Pancreas (tissue), 10 donors: Measurements from ENCODE around the gene CC2D1B. TPM values are rescaled to one million over a fixed set of nuclear protein-coding genes. Genes with fewer than 3 reads are reported as not detected.
"Not testable (repeated sequence)": the region's sequence is repeated elsewhere in the genome, so short reads cannot be mapped to it uniquely, and the experiment has no call there.

Experiments
- ATAC-seq, 4 donors: fragments of 200-7000 bp; cut with Tn5 transposase; one replicate each; pipeline versions ENCODE4 v1.8.0 to v1.9.1; 2020; ENCODE audit warnings: mild to moderate bottlenecking in 4 of 4, moderate library complexity in 4 of 4
- DNase-seq, 6 donors: peaks; one replicate each; pipeline ENCODE4 v3.0.0-alpha.2; 2020
- FAIRE-seq: peaks from 2 replicates; lab custom pipeline; 2012; peaks lifted over from hg19 to GRCh38; lab: Jason Lieb, UNC
- H3K27ac ChIP-seq, 4 donors: fragments of 200-600 bp; sonication (generic); 1 replicate in 3 of 4; 2 replicates in 1 of 4; pipeline versions ENCODE4 v1.5.0 to v1.8.0; 2020
- H3K27me3 ChIP-seq, 4 donors: fragments of 200-600 bp; one replicate each; pipeline ENCODE4 v1.8.0; 2021
- H3K36me3 ChIP-seq, 3 donors: fragments of 200-600 bp; sonication (generic) in 1 of 3; one replicate each; pipeline versions ENCODE4 v1.5.0 to v1.8.0; 2020 to 2021
- H3K4me1 ChIP-seq, 3 donors: fragments of 200-600 bp; one replicate each; pipeline ENCODE4 v1.8.0; 2021
- H3K4me3 ChIP-seq, 4 donors: fragments of 200-600 bp; sonication (generic) in 2 of 4; one replicate each; pipeline versions ENCODE4 v1.5.0 to v1.8.0; 2020 to 2021
- H3K9me3 ChIP-seq, 4 donors: fragments of 200-600 bp; one replicate each; pipeline ENCODE4 v1.8.0; 2021
- WGBS, 2 donors: extraction: QIAGEN DNeasy Blood & Tissue Kit; methylation state at CpG; one replicate each; pipeline ENCODE4 v1.1.7; 2013; 5-methylcytosine and 5-hydroxymethylcytosine counted together
- intact Hi-C, 3 donors: fragments of 100-400 bp; cut with DNase I; formaldehyde crosslinking; loops; one replicate each; pipeline versions ENCODE4 v1.11.1 to v1.14.2; 2022
- polyA plus RNA-seq, 2 donors: library from polyadenylated mRNA; stranded (reverse); fragments of 200-250 nt; gene quantifications; one replicate each; pipeline ENCODE4 v1.2.3, GENCODE V29; 2013
- total RNA-seq, 6 donors: library from RNA; stranded (reverse); fragmentation: NEBNext Ultra II Directional in 4 of 6; extraction: Animal tissue kit (Norgen Biotek cat#: 25700) in 4 of 6; gene quantifications; one replicate each; pipeline versions ENCODE4 v1.2.1 to v1.2.4, GENCODE V29; 2021 to 2023
- TF ChIP-seq, protein P1 (sequence below), 4 donors: fragments of 200-600 bp; sonication (generic) in 3 of 4; IDR thresholded peaks; one replicate each; pipeline versions ENCODE4 v1.5.0 to v1.8.0; 2021; ENCODE audit warnings: antibody characterized with exemption in 4 of 4
- donor health status: healthy with polysubstance abuse.
- donor health status: DM: no; HTN: no; CAD: no; lungs with moderate emphysema.
- donor health status: DM: no; HTN: no; CAD: no.
- donor health status: control.
- donor health status: control.
- donor health status: Bipolar disorder and iron deficiency.
- donor health status: DM: yes; HTN: yes; CAD: no.
- donor health status: DM: no; HTN: no; CAD: no.
- donor health status: DM: no; HTN: no; CAD: no.
- donor health status: DM: yes; HTN: yes; CAD: no.

Gene CC2D1B
- total and polyA plus RNA-seq, 8 donors: 13.3 to 22.3 (median 14.6) TPM

DNA sequence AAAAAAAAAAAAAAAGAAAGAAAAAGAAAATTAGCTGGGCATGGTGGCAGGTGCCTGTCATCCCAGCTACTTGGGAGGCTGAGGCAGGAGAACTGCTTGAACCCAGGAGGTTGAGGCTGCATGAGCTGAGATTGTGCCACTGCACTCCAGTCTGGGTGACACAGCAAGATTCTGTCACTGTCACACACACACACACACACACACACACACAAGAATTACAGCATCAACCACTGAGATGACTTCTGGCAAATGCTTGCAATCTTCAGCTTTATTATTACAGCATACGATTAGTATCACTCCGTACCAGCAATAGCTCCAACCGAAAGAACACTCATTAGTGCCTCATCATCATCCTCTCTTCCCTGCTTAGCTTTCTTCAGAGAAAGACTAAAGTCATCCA, 33.6 kb upstream of the CC2D1B start:
- FAIRE-seq (no peak), DNase-seq (no peak), ATAC-seq (no peak)
- Histone ChIP-seq H3K27me3 (no peaks in the 10 kb centered on the region), H3K4me1 (peaks cover 3 to 8% (median 5%) of the 10 kb centered on the region in 3 donors), H3K36me3 (no peaks in the 10 kb centered on the region), H3K27ac (no peak overlapping the region), H3K9me3 (no peaks in the 10 kb centered on the region), H3K4me3 (no peak overlapping the region)
- WGBS, 2 donors: 97 to 99% methylated on average over 3 of the region's 3 CpGs
- TF ChIP-seq, protein P1, sequence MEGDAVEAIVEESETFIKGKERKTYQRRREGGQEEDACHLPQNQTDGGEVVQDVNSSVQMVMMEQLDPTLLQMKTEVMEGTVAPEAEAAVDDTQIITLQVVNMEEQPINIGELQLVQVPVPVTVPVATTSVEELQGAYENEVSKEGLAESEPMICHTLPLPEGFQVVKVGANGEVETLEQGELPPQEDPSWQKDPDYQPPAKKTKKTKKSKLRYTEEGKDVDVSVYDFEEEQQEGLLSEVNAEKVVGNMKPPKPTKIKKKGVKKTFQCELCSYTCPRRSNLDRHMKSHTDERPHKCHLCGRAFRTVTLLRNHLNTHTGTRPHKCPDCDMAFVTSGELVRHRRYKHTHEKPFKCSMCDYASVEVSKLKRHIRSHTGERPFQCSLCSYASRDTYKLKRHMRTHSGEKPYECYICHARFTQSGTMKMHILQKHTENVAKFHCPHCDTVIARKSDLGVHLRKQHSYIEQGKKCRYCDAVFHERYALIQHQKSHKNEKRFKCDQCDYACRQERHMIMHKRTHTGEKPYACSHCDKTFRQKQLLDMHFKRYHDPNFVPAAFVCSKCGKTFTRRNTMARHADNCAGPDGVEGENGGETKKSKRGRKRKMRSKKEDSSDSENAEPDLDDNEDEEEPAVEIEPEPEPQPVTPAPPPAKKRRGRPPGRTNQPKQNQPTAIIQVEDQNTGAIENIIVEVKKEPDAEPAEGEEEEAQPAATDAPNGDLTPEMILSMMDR (IDR thresholded peaks at IDR 0.05): no peak
- intact Hi-C loops: no loop called here

DNA sequence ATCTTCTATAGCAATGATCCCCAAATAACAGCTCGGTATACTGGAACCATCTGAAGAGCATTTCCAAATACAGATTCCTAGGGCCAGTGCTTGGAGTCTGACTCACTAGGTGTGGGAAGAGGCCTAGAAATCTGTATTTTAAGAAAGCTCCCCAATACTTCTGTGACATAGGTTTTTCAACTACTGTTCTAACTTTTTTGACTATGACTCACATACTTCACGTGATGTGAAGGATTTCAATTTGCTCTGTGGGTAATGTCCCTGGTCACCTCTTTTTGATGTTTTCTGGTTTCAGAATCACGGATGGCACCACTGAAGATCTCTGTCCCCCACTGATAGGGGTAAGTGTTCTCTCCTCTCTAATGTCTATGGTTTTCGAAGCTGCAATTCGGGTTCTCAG, 27.2 kb upstream of the CC2D1B start:
- no peak overlapping the region for H3K27ac ChIP-seq
- ATAC-seq: no peak
- peaks cover 0 to 4% (median 0%) of the 10 kb centered on the region in 3 donors for H3K4me1 ChIP-seq
- no peak for DNase-seq
- no peaks in the 10 kb centered on the region for H3K36me3 ChIP-seq
- H3K9me3 ChIP-seq: no peaks in the 10 kb centered on the region
- H3K27me3 ChIP-seq: no peaks in the 10 kb centered on the region
- H3K4me3 ChIP-seq: no peak overlapping the region
- no peak for FAIRE-seq
- 92 to 96% methylated on average over 5 of the region's 5 CpGs for WGBS, 2 donors
- intact Hi-C loops: no loop called here
- TF ChIP-seq, protein P1 (IDR thresholded peaks at IDR 0.05): no peak

DNA sequence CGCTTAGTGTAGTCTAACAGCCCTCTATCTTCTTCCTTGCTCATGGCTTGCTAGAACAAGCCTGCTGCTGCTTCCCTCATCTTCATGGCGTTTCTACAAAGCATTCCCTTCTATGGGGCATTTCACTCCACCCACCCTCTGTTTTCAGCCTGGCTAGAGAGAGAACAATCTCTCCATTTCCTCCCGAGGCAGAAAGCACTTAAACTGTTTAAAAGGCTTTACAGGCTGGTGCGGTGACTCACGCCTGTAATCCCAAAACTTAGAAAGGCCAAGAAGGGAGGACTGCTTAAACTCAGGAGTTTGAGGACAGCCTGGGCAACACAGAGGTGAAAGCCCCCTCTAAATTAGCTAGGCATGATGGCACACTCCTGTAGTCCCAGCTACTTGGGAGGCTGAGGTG, 20.5 kb upstream of the CC2D1B start:
- TF ChIP-seq, protein P1 (IDR thresholded peaks at IDR 0.05): no peak
- ATAC-seq (no peak), DNase-seq (no peak), FAIRE-seq (no peak)
- Histone ChIP-seq H3K27ac (no peak overlapping the region), H3K36me3 (no peaks in the 10 kb centered on the region), H3K27me3 (no peaks in the 10 kb centered on the region), H3K9me3 (no peaks in the 10 kb centered on the region), H3K4me1 (peaks cover 0 to 4% (median 0%) of the 10 kb centered on the region in 3 donors), H3K4me3 (no peak overlapping the region)
- 81 to 93% methylated on average over 5 of the region's 5 CpGs for WGBS, 2 donors
- intact Hi-C loops: no loop called here

DNA sequence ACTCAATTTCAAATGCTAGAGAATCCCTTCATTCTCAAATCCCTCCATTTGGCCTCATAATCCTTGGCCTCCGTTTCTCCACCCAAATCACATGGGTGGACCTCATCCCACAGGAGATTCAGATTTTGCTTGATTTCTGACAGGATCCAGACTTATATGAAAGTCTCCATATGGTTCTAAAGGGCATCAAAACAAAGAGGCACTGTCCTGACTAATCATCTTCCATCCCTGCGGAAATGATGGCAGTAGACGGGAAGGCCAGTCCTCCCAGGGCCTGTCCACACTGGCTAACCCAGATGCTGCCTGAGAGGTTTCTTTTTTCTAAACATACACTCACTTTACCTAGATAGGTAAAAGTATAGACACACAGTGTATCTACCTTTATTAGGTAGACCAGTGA, 19.4 kb upstream of the CC2D1B start:
- intact Hi-C loops: no loop called here
- TF ChIP-seq, protein P1 (IDR thresholded peaks at IDR 0.05): no peak
- ATAC-seq (no peak), DNase-seq (no peak), FAIRE-seq (no peak)
- no peaks in the 10 kb centered on the region for H3K36me3 ChIP-seq
- no peak overlapping the region for H3K4me3 ChIP-seq
- H3K4me1 ChIP-seq: peaks cover 0 to 4% (median 0%) of the 10 kb centered on the region in 3 donors
- H3K9me3 ChIP-seq: no peaks in the 10 kb centered on the region
- H3K27me3 ChIP-seq: no peaks in the 10 kb centered on the region
- 92% methylated on average over 3 of the region's 3 CpGs for WGBS, 2 donors
- H3K27ac ChIP-seq: no peak overlapping the region

DNA sequence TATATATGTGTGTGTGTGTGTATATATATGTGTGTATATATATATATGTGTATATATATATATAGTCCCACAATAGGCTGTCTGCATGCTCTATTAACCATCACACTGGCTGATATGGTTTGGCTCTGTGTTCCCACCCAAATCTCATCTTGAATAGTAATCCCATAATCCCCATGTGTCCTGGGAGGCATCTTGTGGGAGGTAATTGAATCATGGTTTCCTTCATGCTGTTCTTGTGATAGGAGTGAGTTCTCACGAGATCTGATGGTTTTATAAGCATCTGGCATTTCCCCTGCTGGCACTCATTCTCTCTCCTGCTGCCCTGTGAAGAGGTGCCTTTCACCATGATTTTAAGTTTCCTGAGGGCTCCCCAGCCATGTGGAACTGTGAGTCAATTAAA, 3.8 kb upstream of the CC2D1B start:
- DNase-seq, H3K4me3 ChIP-seq, ATAC-seq, H3K9me3 ChIP-seq, H3K4me1 ChIP-seq, H3K36me3 ChIP-seq, intact Hi-C loops, H3K27me3 ChIP-seq, FAIRE-seq, H3K27ac ChIP-seq: not testable (repeated sequence)
- WGBS, 2 donors: 73 to 74% methylated on average over 1 of the region's 1 CpG
